GM18505 (cell line): ENCODE measurements around the gene ITPR2.

Experiments
- ATAC-seq: cut with Tn5 transposase; IDR thresholded peaks from one replicate; pipeline ENCODE4 v1.9.1; 2021; ENCODE audit not compliant: unreplicated experiment
- POLR2A ChIP-seq: IDR thresholded peaks from 4 replicates; pipeline ENCODE4 v1.6.1; 2011; ENCODE audit warnings: borderline replicate concordance; ENCODE audit not compliant: insufficient read depth, insufficient read length; ENCODE audit errors: extremely low read depth

ITPR2 gene

GRCh38 chr12:26309634-26310033 lies 523.4 kb downstream of the ITPR2 start:
- no peak for TF ChIP-seq POLR2A
- no peak for ATAC-seq

GRCh38 chr12:26304273-26304672 lies 528.7 kb downstream of the ITPR2 start:
- no peak for ATAC-seq

GRCh38 chr12:26303418-26303817 lies 529.6 kb downstream of the ITPR2 start:
- no peak for TF ChIP-seq POLR2A

More at GRCh38 chr12:26304273-26304672, 528.7 kb downstream of the ITPR2 start:
- TF ChIP-seq POLR2A = no peak

GRCh38 chr12:26302776-26303175 lies 530.2 kb downstream of the ITPR2 start:
- no peak for ATAC-seq
- TF ChIP-seq POLR2A = no peak

More at GRCh38 chr12:26303418-26303817, 529.6 kb downstream of the ITPR2 start:
- ATAC-seq = no peak

- no peak for ATAC-seq
- TF ChIP-seq POLR2A = no peak
Observed at GRCh38 chr12:26299751-26300150, 533.2 kb downstream of the ITPR2 start.

- TF ChIP-seq POLR2A = no peak
- peak; percentile 97 for ATAC-seq
Observed at GRCh38 chr12:26298785-26299621, 534.0 kb downstream of the ITPR2 start.

GRCh38 chr12:26297396-26298070 lies 535.5 kb downstream of the ITPR2 start:
- TF ChIP-seq POLR2A = no peak
- ATAC-seq = no peak

- ATAC-seq = no peak
- no peak for TF ChIP-seq POLR2A
Observed at GRCh38 chr12:26295001-26295400, 538.0 kb downstream of the ITPR2 start.

GRCh38 chr12:26293612-26294011 lies 539.4 kb downstream of the ITPR2 start:
- TF ChIP-seq POLR2A = no peak
- ATAC-seq = no peak

- ATAC-seq = no peak
- no peak for TF ChIP-seq POLR2A
Observed at GRCh38 chr12:26292596-26292995, 540.4 kb downstream of the ITPR2 start.

- ATAC-seq = no peak
- TF ChIP-seq POLR2A = no peak
Observed at GRCh38 chr12:26290565-26290964, 542.4 kb downstream of the ITPR2 start.

- TF ChIP-seq POLR2A = no peak
- no peak for ATAC-seq
Observed at GRCh38 chr12:26287671-26288381, 545.2 kb downstream of the ITPR2 start.
